ENCODE data around the gene GDF7.
A peak's percentile ranks its signal among the peaks of the same experiment; 100 is the strongest.

Gene GDF7

GRCh38 chr2:20652673-20653575 is 14.0 kb upstream of the GDF7 start:
- no peak for TF ChIP-seq CTCF (IDR thresholded peaks at IDR 0.05; ENCODE audit: low read depth, low read length, missing control alignments)
- no peak overlapping the region for H3K4me3 ChIP-seq (ENCODE audit: low read depth, low read length)
- DNase-seq (ENCODE audit: low read depth): no peak

- TF ChIP-seq CTCF (IDR thresholded peaks at IDR 0.05; ENCODE audit: low read depth, low read length, missing control alignments): peak; percentile 16
- DNase-seq (ENCODE audit: low read depth): no peak
- H3K4me3 ChIP-seq (ENCODE audit: low read depth, low read length): no peak overlapping the region
These were observed 13.0 kb upstream of the GDF7 start for GRCh38 chr2:20653695-20654534.

- no peak for TF ChIP-seq CTCF (IDR thresholded peaks at IDR 0.05; ENCODE audit: low read depth, low read length, missing control alignments)
- no peak overlapping the region for H3K4me3 ChIP-seq (ENCODE audit: low read depth, low read length)
- DNase-seq (ENCODE audit: low read depth): no peak
These were observed 12.5 kb upstream of the GDF7 start for GRCh38 chr2:20654535-20654813.

- no peak for TF ChIP-seq CTCF (IDR thresholded peaks at IDR 0.05; ENCODE audit: low read depth, low read length, missing control alignments)
- no peak for DNase-seq (ENCODE audit: low read depth)
These were observed 10.4 kb upstream of the GDF7 start for GRCh38 chr2:20656561-20656960.

GRCh38 chr2:20657522-20658235 is 9.3 kb upstream of the GDF7 start:
- no peak for DNase-seq (ENCODE audit: low read depth)
- TF ChIP-seq CTCF (IDR thresholded peaks at IDR 0.05; ENCODE audit: low read depth, low read length, missing control alignments): no peak

More at GRCh38 chr2:20656561-20656960, 10.4 kb upstream of the GDF7 start:
- H3K4me3 ChIP-seq (ENCODE audit: low read depth, low read length): no peak overlapping the region

GRCh38 chr2:20660506-20661420 is 6.2 kb upstream of the GDF7 start:
- TF ChIP-seq CTCF (IDR thresholded peaks at IDR 0.05; ENCODE audit: low read depth, low read length, missing control alignments): no peak
- H3K4me3 ChIP-seq (ENCODE audit: low read depth, low read length): no peak overlapping the region
- no peak for DNase-seq (ENCODE audit: low read depth)

More at GRCh38 chr2:20657522-20658235, 9.3 kb upstream of the GDF7 start:
- no peak overlapping the region for H3K4me3 ChIP-seq (ENCODE audit: low read depth, low read length)

Measured in GM12864 (cell line).